Measurements from ENCODE around the gene MYL6.
"Not testable (repeated sequence)": the region's sequence is repeated elsewhere in the genome, so short reads cannot be mapped to it uniquely, and the experiment has no call there.

Gene MYL6

GRCh38 chr12:56193025-56193578 lies 34.9 kb downstream of the MYL6 start:
- peak; percentile 79 for FAIRE-seq

- not testable (repeated sequence) for FAIRE-seq
Observed at GRCh38 chr12:56196818-56197550, 38.8 kb downstream of the MYL6 start.

GRCh38 chr12:56197921-56198635 lies 39.9 kb downstream of the MYL6 start:
- FAIRE-seq: no peak

DNA sequence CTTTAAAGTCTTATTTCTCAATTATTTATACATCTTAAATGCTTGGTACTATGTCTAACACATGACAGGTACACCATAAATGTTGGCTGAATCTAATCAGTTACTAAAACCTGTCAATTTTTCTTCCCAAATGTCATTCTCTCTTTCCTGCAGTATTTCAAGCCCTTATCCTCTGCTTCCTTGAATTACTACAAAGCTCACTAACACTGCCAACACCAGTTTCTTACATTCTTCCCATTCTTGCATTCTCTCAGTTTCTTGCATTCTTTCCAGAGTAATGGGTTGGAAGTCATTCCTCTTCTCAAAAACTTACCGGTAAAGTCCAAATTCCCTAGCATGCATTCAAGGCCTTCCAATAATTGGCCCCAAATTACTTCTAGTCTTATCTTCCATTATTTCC lies 40.7 kb downstream of the MYL6 start:
- FAIRE-seq: no peak

GRCh38 chr12:56202366-56202765 lies 44.2 kb downstream of the MYL6 start:
- FAIRE-seq: no peak

DNA sequence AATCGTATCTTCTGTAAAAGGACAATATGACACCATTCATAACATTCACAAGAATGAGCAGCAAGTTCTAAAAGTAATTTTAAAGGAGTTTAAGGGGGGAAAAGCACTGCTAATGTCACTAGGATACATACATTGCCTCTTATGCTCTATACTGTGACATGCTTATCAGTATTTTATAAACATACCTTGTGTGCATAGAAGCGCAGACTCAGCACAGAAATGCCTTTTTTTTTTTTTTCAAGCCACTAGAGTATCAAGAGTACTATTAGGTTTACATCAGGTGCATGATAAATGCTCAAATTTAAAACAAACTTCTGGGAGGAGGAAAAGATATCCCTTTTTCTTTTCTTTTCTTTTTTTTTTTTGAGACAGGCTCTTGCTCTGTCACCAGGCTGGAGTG lies 44.7 kb downstream of the MYL6 start:
- FAIRE-seq: no peak

GRCh38 chr12:56204275-56204674 lies 46.1 kb downstream of the MYL6 start:
- no peak for FAIRE-seq

- FAIRE-seq: no peak
Observed at GRCh38 chr12:56205445-56205844, 47.3 kb downstream of the MYL6 start.

- FAIRE-seq: no peak
Observed at GRCh38 chr12:56206452-56207166, 48.5 kb downstream of the MYL6 start.

- FAIRE-seq: no peak
Observed at GRCh38 chr12:56208006-56208405, 49.8 kb downstream of the MYL6 start.
